HG02943 (cell line): ENCODE data around the gene RASSF8.

Experiments
- ATAC-seq: cut with Tn5 transposase; IDR thresholded peaks from one replicate; pipeline ENCODE4 v1.9.1; 2021; ENCODE audit warnings: mild to moderate bottlenecking, low read depth, moderate library complexity; ENCODE audit not compliant: unreplicated experiment

Gene RASSF8

DNA sequence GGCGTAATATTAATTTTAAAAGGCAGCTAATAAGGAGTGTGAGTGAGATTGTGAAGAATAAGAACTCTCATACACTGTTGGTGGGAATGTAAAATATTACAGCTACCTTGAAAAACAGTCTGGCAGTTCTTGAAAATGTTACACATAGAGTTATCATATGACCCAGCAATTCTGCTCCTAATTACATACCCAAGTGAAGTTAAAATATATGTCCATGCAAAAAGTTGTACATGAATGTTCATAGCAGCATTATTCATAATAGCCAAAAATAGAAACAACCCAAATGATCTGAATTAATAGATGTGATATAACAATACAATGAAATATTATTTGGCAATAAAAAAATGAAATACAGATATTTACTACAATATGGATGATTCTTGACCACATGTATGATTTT lies 68.2 kb downstream of the RASSF8 start:
- no peak for ATAC-seq

DNA sequence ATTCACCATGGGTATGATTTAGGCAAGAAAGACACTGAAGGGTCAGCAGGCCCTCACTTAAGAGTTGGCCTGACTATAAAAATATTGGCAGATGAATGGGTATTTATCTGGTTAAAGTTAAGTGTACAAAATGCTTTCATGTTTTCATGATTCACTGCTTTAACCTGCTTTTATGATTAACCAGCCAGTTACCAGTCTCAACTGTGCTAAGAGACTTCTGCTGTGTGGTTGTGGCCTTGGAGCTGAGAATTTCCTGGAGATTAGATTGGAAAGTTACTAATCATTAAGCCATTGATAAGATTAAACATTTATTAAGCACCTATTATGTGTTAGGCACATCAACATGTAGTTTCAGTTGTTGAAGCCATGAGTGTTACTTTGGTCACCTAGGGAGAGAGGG lies 68.9 kb downstream of the RASSF8 start:
- no peak for ATAC-seq

DNA sequence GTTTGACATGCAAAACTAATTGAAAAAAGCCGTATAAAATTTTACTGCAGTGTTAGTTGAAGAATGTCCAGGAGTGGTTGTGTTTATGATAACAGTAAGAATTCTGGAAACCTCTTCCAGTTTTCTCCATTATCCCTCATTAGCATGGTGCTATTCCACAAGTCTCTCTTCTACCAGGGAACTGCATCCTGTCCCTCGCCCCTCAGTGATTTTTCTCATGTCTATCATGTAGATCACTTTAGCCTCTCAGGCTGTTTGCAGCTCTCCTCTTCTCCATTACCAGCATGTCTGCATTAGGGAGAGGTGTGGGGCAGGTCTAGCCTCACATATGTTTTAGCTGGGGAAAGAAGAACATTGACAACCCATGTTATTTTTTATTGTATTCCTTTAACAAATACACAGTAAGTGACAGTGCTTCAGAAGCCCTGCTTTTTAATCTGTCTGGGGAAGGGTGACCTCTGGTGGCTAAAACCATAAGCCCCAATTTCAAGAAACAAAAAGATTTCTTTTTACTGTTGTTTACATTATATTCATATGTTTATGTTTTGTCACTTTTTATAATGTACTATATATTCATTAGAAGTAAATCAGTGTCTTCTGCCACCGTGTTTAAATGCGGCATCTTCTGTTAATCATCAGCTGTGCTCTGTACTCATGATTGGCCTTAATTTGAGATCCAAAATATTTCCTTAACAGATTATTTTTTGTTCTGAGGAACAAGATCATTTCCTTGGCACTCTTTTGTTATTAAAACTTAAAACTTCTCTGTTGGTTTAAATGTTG lies 70.7 kb downstream of the RASSF8 start:
- ATAC-seq = no peak

DNA sequence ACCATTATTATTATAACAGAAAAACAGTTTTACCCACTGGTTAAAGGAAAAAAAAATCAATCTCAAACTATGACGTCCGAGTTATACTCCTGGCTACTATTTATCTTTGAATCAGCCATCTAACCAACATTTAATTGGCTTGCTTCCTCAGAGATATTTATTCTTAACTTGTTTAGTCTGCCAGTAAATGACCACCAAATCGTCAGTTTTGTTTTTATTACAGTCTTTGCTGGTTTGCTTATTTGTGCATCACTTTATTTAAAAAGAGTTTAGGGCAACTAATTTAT lies 71.2 kb downstream of the RASSF8 start:
- ATAC-seq = no peak

DNA sequence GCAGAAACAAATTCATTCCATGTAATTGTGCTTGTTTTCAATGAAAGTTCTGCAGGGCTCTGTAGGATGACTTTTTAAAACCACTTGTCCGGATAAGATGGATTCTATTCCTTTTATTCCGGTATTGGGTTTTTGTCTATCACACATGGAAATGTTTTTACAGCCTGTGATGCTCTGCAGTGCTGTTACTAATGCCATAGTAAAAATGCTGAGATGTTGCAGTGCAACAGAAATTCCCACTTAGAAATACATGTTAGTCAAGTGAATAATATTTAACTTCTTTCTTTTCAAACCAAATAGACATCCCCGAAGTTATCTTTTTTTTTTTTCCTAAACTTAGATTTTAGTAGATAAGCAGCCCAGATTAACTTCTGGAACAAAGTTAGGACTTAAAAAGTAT lies 71.9 kb downstream of the RASSF8 start:
- ATAC-seq = no peak

DNA sequence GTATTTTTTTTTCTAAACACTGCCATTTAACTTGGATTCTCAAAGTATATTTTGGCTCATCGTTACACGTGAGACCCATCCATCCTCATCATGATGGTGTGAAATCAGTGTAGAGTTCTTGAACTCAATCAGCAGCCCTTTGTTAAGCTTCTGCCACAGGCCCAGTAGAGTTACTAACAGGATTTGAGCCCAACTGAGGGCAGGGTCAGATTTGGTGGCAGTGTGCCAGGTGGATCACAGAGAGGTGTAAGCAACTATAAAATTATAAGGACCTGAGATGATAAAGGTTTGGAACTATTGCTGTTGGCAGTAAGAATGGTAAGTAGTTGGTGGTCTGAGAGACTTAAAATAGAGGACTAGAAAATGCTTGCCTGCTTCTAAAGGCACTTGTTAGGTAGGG lies 72.8 kb downstream of the RASSF8 start:
- no peak for ATAC-seq

DNA sequence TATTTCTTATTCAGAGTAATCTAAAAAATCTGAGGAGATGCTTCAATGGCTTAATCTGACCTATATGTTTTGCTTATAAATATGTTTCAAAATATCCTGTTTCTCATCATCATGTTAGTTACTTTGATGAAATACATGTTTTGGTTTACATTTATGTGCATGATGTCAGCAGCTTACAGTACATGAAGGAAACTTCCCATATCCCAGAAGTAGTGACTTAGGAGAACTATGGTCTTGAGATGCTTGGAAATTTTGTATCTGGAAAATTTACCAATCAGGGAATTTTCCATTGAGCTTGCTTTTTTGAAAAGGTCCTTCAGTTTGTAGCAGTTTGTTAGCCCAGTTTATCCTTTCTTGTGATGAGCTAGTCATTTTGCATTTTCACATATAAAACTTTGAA lies 73.3 kb downstream of the RASSF8 start:
- ATAC-seq = no peak

DNA sequence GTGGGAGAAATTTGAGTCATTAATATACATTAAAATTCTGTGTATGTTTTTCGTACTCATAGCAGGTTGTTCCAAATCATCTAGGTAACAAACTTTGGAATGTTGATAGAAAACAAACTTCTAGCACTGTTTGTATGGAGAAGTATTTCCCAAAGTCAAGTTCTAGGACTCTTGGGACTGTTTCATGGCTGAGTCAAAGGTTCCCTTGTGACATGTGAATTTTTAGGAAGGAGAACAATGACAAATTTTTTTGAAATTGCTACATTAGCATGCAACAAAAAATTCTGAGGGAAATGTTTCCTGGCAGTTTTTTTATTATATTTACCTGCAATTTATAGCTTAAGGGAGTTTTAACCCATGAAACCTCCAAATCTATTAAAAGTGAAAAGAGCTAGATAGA lies 73.8 kb downstream of the RASSF8 start:
- no peak for ATAC-seq

DNA sequence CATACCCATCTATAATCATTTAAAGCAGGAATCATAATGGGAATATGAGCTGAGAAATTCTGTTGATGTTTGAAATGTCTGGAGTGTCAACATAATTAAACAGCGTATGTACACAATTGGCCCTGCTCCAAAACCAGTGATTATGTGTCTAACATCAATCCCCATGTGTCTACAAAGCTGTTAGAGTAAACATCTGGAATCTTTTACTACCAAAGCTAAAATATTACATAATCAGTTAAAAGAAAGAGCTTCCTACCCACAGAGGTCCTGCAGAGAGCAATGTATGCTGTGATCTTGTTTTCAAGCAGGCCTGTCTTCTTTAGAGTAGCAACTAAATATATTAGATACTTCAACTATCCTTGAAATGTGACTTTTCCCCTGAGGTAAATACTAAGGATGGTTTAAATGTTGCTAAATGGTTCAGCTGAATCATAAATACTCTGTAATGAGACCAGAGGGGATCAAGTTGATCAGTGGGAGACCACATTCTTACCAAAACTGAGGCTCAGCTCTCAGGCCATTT lies 74.3 kb downstream of the RASSF8 start:
- ATAC-seq = no peak

DNA sequence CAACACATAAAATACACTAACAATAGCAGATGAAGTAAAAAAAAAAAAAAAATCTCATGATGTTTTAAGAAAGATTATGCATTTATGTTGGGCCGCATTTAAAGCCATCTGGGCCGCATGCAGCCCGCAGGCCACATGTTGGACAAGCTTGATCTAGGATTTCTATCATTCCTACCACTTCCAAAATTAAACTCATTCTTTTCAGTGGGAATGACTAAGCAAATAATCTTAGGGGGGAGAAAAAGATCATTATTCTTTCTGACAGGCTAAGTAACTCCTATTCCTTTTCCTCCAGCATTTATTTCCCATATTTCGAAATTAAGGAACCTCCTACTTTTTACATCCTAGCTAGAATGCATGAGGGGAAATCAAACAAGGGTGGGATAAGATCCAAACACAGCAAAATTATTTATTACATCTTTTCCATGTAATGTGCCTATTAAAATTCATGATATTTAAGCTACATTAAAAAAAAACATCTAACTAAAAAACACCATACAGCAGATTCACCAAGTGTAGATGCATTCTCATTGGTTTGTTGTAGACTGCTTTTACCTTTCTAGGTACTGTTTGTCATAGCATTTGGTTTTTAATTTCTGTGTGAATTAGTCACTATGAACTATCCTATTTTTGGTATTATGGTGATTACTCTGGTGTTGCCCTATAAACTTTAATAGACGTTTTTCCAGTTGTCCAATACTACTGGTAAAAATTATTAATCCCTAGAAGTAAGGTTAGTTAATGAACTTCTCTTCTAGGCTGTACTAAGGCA lies 76.1 kb downstream of the RASSF8 start:
- no peak for ATAC-seq

DNA sequence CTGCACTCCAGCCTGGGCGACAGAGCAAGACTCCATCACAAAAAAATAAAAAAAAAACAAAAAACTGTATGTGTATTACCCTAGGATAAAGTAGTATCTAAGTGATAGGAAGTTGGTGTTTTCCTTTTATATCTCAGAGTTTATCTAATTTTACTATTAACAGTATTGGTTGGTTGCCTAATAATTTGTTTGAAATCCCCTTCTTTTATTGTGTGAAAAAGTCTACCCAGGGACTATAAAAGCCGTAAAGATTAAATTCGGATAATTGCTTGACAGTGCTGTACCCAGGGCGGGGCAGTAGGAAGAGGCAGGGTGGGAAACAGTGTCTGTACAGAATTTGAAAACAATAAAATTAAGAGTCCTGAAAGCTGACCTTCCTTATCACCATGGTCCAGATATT lies 78.4 kb downstream of the RASSF8 start:
- ATAC-seq = no peak

DNA sequence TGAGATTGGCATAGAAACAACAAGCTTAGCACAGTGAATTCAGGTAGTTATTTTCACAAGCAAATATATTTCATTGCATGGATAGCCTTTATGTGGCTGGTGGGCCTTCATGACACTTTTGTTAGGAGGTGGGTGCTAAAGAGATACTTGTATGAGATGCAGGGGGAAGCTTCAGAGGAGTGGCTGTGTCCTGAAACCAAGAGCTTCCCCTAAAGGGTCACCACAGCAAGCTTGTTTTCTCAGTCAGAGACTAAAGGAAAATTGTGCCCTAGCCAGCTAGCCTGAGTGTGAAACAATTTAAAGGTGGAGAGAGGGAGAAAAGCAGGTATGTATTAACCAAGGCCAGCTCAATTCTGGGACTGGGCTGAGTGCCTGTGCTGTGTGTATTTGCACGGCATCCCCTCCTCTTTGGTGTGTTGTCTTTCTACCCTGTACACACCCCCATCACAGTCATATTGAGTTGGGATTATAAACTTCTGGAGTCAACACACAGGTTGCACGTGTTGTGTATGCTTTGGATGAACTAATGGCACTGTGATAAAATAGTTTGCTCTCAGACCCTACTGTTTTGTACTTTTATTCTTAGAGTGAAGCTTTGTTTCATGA lies 79.2 kb downstream of the RASSF8 start:
- ATAC-seq = no peak

DNA sequence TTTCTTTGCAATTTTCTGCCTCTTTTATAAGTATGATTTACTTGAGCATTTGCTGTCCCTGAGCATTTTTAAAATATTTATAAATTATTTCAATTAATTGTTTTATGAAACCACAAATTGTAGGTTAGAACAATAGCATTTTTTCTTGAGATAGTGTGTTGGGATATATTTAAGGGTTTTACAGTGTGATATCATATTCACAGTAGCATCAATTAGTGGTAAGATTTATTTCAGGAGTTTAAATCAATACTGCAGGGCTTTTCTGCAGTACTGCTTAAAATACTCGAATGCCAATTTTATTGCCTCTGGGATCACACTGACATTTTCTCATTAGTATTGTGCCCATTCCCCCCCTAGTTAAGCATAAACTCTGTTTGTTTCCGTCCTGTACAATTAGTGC lies 84.2 kb downstream of the RASSF8 start:
- no peak for ATAC-seq

DNA sequence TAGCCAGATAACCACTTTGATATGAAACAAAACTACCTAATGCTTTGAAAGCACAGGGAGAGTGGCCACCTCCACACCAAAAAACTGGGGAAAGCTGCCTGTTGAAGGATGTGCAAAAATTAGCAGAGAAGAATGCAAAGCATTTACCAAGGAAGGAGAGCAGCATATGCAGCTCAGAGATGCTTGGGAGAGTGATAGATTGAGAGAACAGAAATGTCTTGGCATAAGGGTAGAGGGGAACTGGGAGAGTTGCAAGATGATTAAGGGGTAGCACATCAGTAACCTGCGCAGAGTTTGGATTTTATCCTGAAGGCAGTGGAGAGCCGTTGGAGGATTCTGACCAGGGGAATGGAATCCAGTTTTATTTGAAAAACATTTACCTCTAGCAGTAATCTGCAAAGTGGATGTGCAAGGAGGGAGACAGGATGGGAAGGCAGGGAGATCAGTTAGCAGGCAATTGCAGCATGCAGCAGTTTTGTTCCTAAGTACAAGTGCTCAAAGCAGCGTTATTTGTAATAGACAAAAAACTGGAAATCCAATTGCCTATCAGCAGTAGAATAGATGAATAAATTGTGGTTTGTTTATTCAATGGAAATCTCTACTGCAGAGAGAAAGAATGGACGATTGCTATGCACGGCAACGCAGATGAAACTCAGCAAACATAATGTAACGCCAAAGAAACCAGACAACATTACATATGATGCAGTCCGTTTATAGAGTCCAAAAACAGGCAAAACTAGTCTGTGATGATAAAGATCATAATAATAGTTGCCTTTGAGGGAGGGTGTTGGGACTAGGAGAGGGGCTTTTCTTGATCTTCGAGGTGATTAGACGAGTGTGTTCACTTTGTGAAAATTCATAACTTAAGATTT lies 84.9 kb downstream of the RASSF8 start:
- ATAC-seq = no peak

DNA sequence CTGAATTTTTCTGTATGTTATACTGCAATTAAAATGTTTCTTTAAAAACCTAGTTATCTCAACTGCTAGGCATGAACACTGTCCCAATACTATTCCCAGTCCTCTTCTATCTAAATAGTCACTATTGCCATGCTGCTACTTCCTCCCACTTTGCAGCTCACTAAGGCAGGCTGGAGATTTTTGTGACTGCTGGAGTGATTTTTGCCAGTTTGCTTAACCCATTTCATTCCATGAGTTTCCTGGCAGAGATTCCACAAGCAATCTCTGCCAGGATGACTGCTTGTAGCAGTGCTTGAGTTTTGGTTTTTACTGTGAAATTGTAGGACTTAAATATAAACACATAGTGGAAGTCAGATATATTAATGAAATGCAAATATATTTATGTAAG lies 85.5 kb downstream of the RASSF8 start:
- no peak for ATAC-seq

DNA sequence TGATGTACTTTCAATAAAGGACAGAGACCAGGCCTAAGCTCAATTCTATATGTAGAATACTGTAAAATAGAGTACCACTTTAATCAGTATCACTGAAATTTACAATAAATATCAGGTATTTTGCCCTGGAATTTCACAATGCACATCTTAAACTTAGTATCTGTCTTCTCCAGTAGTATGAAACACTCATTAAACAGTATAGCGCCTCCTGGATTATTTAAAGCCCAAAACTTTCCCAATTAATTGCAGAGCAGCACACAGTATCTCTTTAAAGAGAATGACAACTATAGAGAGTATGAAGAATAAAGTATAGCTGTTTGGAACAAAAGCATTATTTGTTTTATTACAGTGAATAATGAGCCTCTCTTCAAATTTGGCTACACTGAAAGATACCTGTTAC lies 86.1 kb downstream of the RASSF8 start:
- no peak for ATAC-seq

DNA sequence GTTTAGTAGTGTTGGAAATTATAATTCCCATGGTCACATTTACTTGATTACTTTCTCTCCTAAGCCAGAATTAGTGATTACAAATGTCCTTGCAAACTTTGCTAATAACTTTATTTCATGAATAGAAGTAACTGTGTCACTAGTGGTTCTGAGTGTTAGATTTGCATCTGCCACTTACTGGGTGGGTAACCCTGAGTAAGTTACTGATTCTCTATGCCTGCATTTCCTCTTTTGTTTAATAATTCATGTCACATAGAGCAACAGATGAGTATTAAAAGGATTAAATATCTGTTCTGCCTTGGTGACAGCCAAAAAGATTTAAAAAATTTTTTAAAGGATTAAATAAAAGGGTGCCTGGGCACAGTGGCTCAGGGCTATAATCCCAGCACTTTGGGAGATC lies 87.7 kb downstream of the RASSF8 start:
- ATAC-seq = no peak

DNA sequence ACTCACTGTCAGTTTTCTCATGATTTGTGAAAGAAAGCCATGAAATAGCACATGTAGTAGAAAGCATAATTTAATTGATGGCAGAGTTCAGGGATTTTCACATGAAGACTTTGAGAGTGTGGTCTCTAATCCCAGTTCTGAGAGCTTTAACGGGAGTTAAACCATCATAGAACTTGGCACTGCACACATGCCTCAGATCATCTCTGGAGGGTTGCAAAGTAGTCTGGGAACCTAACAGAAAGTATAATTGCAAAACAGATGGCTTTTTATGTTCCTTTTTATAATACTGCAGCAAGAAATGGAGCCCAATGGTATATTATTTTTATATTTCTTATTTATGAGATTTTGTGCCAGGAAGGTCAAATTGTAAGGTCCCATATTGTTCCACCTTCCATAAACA lies 88.4 kb downstream of the RASSF8 start:
- no peak for ATAC-seq

DNA sequence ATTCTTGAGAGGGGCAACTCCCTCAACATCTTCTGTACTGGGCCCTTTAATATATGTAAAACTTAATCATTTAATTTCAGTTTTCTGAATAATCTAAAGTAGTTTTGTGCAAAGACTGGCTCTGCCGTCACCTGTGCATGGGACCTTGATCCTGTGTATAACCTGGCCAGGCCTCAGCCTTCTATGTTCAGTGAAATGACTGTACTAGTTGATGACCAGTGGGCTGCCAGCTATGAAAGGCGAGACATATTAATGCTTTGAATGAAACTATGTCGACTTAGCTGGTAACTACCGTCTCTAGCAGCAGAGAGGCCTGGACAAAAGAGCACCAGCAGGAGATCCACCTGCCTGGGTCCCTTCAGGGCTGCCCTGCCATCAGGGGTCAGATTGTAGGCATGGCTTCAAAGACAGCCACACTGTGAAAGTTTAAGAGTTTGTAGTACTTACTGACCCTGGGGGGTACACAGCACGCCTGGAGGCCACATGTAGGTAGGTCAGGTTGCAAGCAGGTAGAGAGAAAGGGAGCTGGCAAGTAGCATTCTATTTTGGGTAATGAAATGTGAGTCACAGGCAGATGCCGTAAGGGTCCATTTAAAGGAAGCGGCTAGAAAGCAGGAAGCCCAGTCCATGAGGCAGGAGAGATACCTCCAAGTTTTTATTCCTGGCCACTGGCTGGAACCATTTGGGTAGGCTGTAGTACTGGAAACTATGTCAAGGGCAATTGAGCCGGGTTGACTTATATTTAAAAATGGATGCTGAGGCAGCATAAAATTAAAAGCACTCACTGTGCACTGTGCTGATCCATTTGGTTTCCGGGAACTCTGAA lies 89.1 kb downstream of the RASSF8 start:
- no peak for ATAC-seq

DNA sequence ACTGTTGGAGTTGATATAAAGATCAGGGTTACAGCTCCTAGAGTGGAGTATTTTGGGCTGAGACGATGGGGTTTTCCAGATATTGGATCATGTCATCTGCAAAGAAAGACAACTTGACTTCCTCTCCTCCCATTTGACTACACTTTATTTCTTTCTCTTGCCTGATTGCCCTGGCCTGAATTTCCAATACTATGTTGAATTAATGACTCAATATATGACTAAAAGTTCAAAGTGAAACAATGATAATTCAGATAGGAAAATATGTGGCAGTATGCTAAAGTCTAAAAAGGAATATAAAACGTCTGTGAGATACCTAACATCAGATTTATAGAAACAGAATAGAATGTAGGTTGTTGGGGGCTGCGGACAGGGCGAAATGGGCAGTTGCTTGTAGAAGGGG lies 94.2 kb downstream of the RASSF8 start:
- no peak for ATAC-seq
